Trophoblast cell (in vitro differentiated cells and primary cell): ENCODE results near the gene CREB3L4.
A peak's percentile ranks its signal among the peaks of the same experiment; 100 is the strongest.

Source experiments
- DNase-seq, 2 donors: peaks; one replicate each; pipeline ENCODE4 v3.0.0-alpha.2; 2016
- H2AFZ ChIP-seq: 2 replicates; pipeline ENCODE4 v1.6.1; 2013; ENCODE audit warnings: low read length, moderate library complexity, mild to moderate bottlenecking; ENCODE audit not compliant: insufficient read depth, poor library complexity
- H2AK5ac ChIP-seq: 2 replicates; pipeline ENCODE4 v1.6.1; 2013; ENCODE audit warnings: mild to moderate bottlenecking, low read length
- H2BK120ac ChIP-seq: 2 replicates; pipeline ENCODE4 v1.6.1; 2013; ENCODE audit warnings: low read length, mild to moderate bottlenecking, moderate library complexity; ENCODE audit not compliant: insufficient read depth, poor library complexity
- H2BK12ac ChIP-seq: 2 replicates; pipeline ENCODE4 v1.6.1; 2013; ENCODE audit warnings: mild to moderate bottlenecking, low read length, moderate library complexity
- H2BK5ac ChIP-seq: 2 replicates; pipeline ENCODE4 v1.6.1; 2013; ENCODE audit warnings: low read length, low read depth, moderate library complexity, mild to moderate bottlenecking; ENCODE audit not compliant: poor library complexity
- H3K14ac ChIP-seq: 2 replicates; pipeline ENCODE4 v1.6.1; 2013; ENCODE audit warnings: mild to moderate bottlenecking, low read length
- H3K18ac ChIP-seq: 2 replicates; pipeline ENCODE4 v1.6.1; 2013; ENCODE audit warnings: mild to moderate bottlenecking, low read length
- H3K23ac ChIP-seq: 2 replicates; pipeline ENCODE4 v1.6.1; 2013; ENCODE audit warnings: low read length
- H3K27ac ChIP-seq: 2 replicates; pipeline ENCODE4 v1.5.1; 2013; ENCODE audit warnings: low read depth, mild to moderate bottlenecking, inconsistent platforms, low read length, moderate library complexity
- H3K27me3 ChIP-seq: 2 replicates; pipeline ENCODE4 v1.6.1; 2013; ENCODE audit warnings: inconsistent platforms, mild to moderate bottlenecking, low read length, moderate library complexity; ENCODE audit not compliant: insufficient read depth
- H3K36me3 ChIP-seq, 2 experiments: 1 replicate in 1 of 2; 2 replicates in 1 of 2; pipeline ENCODE4 v1.6.1; 2013; ENCODE audit warnings: low read length in 2 of 2, mild to moderate bottlenecking in 2 of 2, moderate library complexity in 1 of 2; ENCODE audit not compliant: insufficient read depth in 2 of 2, control insufficient read depth in 1 of 2
- H3K4ac ChIP-seq: 2 replicates; pipeline ENCODE4 v1.6.1; 2013; ENCODE audit warnings: low read depth, mild to moderate bottlenecking, low read length, moderate library complexity
- H3K4me1 ChIP-seq, 2 experiments: 1 replicate in 1 of 2; 2 replicates in 1 of 2; pipeline ENCODE4 v1.6.1; 2013; ENCODE audit warnings: low read length in 2 of 2, mild to moderate bottlenecking in 2 of 2, moderate library complexity in 1 of 2; ENCODE audit not compliant: insufficient read depth in 2 of 2, control insufficient read depth in 1 of 2
- H3K4me2 ChIP-seq: 2 replicates; pipeline ENCODE4 v1.6.1; 2013; ENCODE audit warnings: inconsistent platforms, mild to moderate bottlenecking, low read length, moderate library complexity
- H3K4me3 ChIP-seq: 2 replicates; pipeline ENCODE4 v1.5.1; 2013; ENCODE audit warnings: mild to moderate bottlenecking, low read depth, low read length, inconsistent platforms
- H3K79me1 ChIP-seq: one replicate; pipeline ENCODE4 v1.6.1; 2013; ENCODE audit warnings: low read length
- H3K79me2 ChIP-seq: 2 replicates; pipeline ENCODE4 v1.6.1; 2013; ENCODE audit warnings: low read length, mild to moderate bottlenecking; ENCODE audit not compliant: control insufficient read depth, insufficient read depth, poor library complexity
- H3K9ac ChIP-seq: 2 replicates; pipeline ENCODE4 v1.6.1; 2013; ENCODE audit warnings: mild to moderate bottlenecking, low read length
- H3K9me3 ChIP-seq: 2 replicates; pipeline ENCODE4 v1.6.1; 2013; ENCODE audit warnings: low read depth, mild to moderate bottlenecking, control low read depth, inconsistent platforms, low read length; ENCODE audit not compliant: insufficient read depth
- H4K12ac ChIP-seq: 2 replicates; pipeline ENCODE4 v1.6.1; 2013; ENCODE audit warnings: low read depth, mild to moderate bottlenecking, low read length, moderate library complexity
- H4K8ac ChIP-seq: 2 replicates; pipeline ENCODE4 v1.6.1; 2013; ENCODE audit warnings: low read depth, mild to moderate bottlenecking, low read length, moderate library complexity
- H4K91ac ChIP-seq: one replicate; pipeline ENCODE4 v1.6.1; 2013; ENCODE audit warnings: low read depth, mild to moderate bottlenecking, low read length, moderate library complexity
- WGBS: extraction: QIAGEN DNeasy Blood & Tissue Kit; methylation state at CpG from one replicate; pipeline ENCODE4 v1.1.7; 2013; ENCODE audit warnings: missing lambda C conversion rate; ENCODE audit not compliant: insufficient read length, insufficient coverage; ENCODE audit errors: extremely low coverage; 5-methylcytosine and 5-hydroxymethylcytosine counted together

The CREB3L4 gene

DNA sequence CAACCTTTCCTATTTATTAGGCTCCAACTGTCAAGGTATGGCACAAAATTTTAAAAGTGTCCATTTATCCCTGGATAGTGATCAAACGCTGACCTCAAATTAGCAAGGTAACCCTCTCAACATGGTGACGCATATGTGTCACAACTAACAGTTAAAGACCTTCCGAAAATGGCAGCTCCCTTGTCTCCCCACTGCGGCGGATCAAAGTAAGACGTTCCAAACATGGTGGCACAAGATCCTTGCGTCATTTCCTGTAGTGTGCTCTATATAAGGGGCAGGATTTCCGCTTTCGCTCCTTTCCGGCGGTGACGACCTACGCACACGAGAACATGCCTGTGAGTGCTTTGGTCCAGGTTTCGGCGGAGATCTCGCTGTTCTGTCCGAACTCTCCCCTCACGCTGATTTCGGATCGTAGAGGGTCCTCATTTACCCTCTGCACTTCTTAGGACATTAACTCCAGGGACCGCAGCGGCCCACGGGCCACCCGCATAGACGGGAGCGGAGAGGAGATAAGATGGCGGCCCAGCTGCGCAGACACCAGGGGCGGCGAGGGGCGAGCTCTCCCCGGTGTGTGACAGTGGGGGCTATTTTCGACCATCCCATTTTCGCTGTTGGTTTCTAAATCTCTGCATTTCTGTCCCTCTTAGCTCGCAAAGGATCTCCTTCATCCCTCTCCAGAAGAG lies 22.9 kb downstream of the CREB3L4 start, which contains the start of gene RPS27:
RPS27 (plus strand) TSS at position 295 of the 683 bp plus-strand sequence; CDS start at position 330, 35 bp downstream.
- Histone ChIP-seq H4K8ac (peak within 1 kb of the TSS; percentile 90), H2BK12ac (no peak within 1 kb of the TSS)
- WGBS = no CpG with 5 or more reads among the region's 36 CpGs

DNA sequence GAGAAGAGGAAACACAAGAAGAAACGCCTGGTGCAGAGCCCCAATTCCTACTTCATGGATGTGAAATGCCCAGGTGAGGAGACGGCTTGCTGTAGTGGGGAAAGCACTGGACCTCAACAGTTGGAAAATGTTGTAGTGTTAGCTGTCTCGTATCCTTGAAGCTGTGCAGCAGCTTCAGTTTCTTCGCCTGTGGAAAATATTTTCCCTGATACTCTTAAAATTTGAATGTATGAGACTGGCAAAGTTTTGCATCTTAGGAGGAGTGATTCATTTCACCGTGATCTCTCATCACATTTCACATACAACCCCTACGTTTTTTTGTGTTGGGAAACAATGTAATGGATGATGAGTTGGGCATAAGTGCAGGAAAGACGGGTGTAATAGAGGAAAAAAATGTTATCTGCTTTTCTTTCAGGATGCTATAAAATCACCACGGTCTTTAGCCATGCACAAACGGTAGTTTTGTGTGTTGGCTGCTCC lies 23.5 kb downstream of the CREB3L4 start:
- H4K12ac ChIP-seq = no peak overlapping the region
- no peak overlapping the region for H3K23ac ChIP-seq
- no peaks in the 10 kb centered on the region for H3K27me3 ChIP-seq
- H3K4me1 ChIP-seq = no peaks in the 10 kb centered on the region
- peak overlapping the region; percentile 85 for H3K4me3 ChIP-seq
- H4K91ac ChIP-seq = peak overlapping the region; percentile 81
- peak overlapping the region; percentile 69 for H3K14ac ChIP-seq
- H3K36me3 ChIP-seq = peaks cover 15 to 19% of the 10 kb centered on the region in 2 experiments
- H3K18ac ChIP-seq = no peak overlapping the region
- peaks cover 5% of the 10 kb centered on the region for H3K79me1 ChIP-seq
- no peak overlapping the region for H3K27ac ChIP-seq
- no peak overlapping the region for H2BK5ac ChIP-seq
- H3K79me2 ChIP-seq = peaks cover 5% of the 10 kb centered on the region
- no peak overlapping the region for H2AK5ac ChIP-seq
- WGBS = no CpG with 5 or more reads among the region's 9 CpGs
- peak overlapping the region; percentile 89 for H3K9ac ChIP-seq
- peak in 1 of 2 donors; percentile 33 for DNase-seq
- no peak overlapping the region for H2BK120ac ChIP-seq
- H3K9me3 ChIP-seq = no peaks in the 10 kb centered on the region
- H3K4ac ChIP-seq = peak overlapping the region; percentile 46
- H2AFZ ChIP-seq = no peak overlapping the region
- H3K4me2 ChIP-seq = peak overlapping the region; percentile 74
- H4K8ac ChIP-seq = peak overlapping the region; percentile 90
- no peak overlapping the region for H2BK12ac ChIP-seq

More for the DNA sequence above, 22.9 kb downstream of the CREB3L4 start, which contains the start of gene RPS27:
- Histone ChIP-seq H3K9ac (peak within 1 kb of the TSS; percentile 89), H2BK120ac (peak within 1 kb of the TSS; percentile 28), H3K79me1 (peaks cover 9% of the 10 kb centered on the region), H3K4me3 (peak within 1 kb of the TSS; percentile 85), H3K4ac (peak within 1 kb of the TSS; percentile 46), H3K79me2 (peaks cover 8% of the 10 kb centered on the region), H3K36me3 (peaks cover 14 to 19% of the 10 kb centered on the region in 2 experiments), H2AK5ac (peak within 1 kb of the TSS; percentile 12), H3K4me2 (peak within 1 kb of the TSS; percentile 74), H3K23ac (no peak within 1 kb of the TSS), H2BK5ac (peak within 1 kb of the TSS; percentile 69), H2AFZ (peak within 1 kb of the TSS; percentile 48), H3K18ac (peak within 1 kb of the TSS; percentile 60), H4K12ac (peak within 1 kb of the TSS; percentile 67), H3K9me3 (no peaks in the 10 kb centered on the region), H3K4me1 (no peaks in the 10 kb centered on the region), H3K27ac (peak within 1 kb of the TSS; percentile 34), H4K91ac (peak within 1 kb of the TSS; percentile 81), H3K14ac (peak within 1 kb of the TSS; percentile 69), H3K27me3 (no peaks in the 10 kb centered on the region)
- DNase-seq = peak; percentile 94 to 100

DNA sequence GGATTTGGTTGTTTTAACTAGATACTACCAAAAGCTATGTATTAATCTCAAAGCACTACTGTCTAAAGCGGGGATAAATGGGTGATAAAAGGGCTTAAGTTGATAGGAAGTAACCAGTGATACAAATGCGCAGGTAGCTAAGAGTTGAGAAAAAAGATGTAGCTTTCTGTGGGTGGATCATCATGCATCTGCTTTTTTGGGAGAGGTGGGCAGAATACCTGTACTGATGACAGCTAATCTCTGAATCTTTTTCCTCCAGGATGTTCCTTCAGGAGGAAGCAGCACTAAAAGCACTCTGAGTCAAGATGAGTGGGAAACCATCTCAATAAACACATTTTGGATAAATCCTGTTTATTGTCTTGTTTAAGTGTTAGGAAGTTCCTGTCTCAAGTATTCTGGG lies 24.1 kb downstream of the CREB3L4 start:
- H3K79me1 ChIP-seq = peaks cover 3% of the 10 kb centered on the region
- no peak overlapping the region for H3K9ac ChIP-seq
- no peak overlapping the region for H3K4me3 ChIP-seq

DNA sequence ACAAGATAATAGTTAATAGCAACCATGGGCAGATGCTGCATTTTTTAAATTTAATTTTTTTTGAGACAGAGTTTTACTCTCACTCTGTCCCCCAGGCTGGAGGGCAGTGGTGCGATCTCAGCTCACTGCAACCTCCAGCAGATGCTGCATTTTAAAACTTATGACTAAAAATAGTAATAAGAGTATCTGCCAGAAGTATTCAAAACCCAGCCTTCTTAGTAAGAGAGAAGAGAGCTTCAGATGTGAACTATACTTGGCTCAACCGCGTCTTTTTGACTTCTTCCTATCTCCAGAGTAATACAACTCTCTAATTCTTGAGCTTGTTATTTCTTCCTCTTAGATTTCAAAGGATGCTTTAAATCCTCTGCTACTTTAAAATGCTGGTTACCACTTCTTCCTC lies 27.5 kb downstream of the CREB3L4 start:
- Histone ChIP-seq H4K8ac (no peak overlapping the region), H2AFZ (no peak overlapping the region)
- WGBS = no CpG with 5 or more reads among the region's 3 CpGs

More for the DNA sequence above, 24.1 kb downstream of the CREB3L4 start:
- WGBS = no CpG with 5 or more reads among the region's 2 CpGs
- no peaks in the 10 kb centered on the region for H3K9me3 ChIP-seq
- no peak overlapping the region for H2BK5ac ChIP-seq
- no peak overlapping the region for H3K14ac ChIP-seq
- H3K4ac ChIP-seq = no peak overlapping the region
- no peaks in the 10 kb centered on the region for H3K27me3 ChIP-seq
- H3K79me2 ChIP-seq = peaks cover 5% of the 10 kb centered on the region
- H3K18ac ChIP-seq = no peak overlapping the region
- H2BK12ac ChIP-seq = no peak overlapping the region
- H4K91ac ChIP-seq = no peak overlapping the region
- H3K4me1 ChIP-seq = no peaks in the 10 kb centered on the region
- H4K8ac ChIP-seq = no peak overlapping the region
- no peak overlapping the region for H2BK120ac ChIP-seq
- H3K36me3 ChIP-seq = peaks cover 15 to 19% of the 10 kb centered on the region in 2 experiments
- H3K23ac ChIP-seq = no peak overlapping the region
- no peak overlapping the region for H4K12ac ChIP-seq
- no peak overlapping the region for H3K27ac ChIP-seq
- no peak overlapping the region for H2AK5ac ChIP-seq
- H2AFZ ChIP-seq = no peak overlapping the region
- DNase-seq = no peak
- H3K4me2 ChIP-seq = peak overlapping the region; percentile 38

More for the DNA sequence above, 27.5 kb downstream of the CREB3L4 start:
- Histone ChIP-seq H2AK5ac (no peak overlapping the region), H3K79me1 (peaks cover 3% of the 10 kb centered on the region), H2BK5ac (no peak overlapping the region), H3K18ac (no peak overlapping the region), H2BK120ac (no peak overlapping the region), H3K36me3 (peaks cover 15 to 19% of the 10 kb centered on the region in 2 experiments), H3K23ac (no peak overlapping the region), H3K27ac (no peak overlapping the region), H3K4ac (no peak overlapping the region), H3K14ac (no peak overlapping the region), H3K4me1 (no peaks in the 10 kb centered on the region), H3K79me2 (peaks cover 5% of the 10 kb centered on the region), H3K4me2 (no peak overlapping the region), H4K12ac (no peak overlapping the region), H4K91ac (no peak overlapping the region), H2BK12ac (no peak overlapping the region), H3K4me3 (no peak overlapping the region), H3K9ac (no peak overlapping the region), H3K27me3 (no peaks in the 10 kb centered on the region), H3K9me3 (no peaks in the 10 kb centered on the region)
- DNase-seq = no peak
